22Rv1 (cell line): ENCODE data around the gene NDUFB7.

Experiments
- CTCF ChIP-seq: fragments of 450-650 bp; IDR thresholded peaks from 2 replicates; pipeline ENCODE4 v1.5.1; 2017; ENCODE audit warnings: mild to moderate bottlenecking
- ZFX ChIP-seq: fragments of 450-650 bp; IDR thresholded peaks from 2 replicates; pipeline ENCODE4 v1.6.1; 2017; ENCODE audit warnings: antibody characterized with exemption, borderline replicate concordance

GRCh38 chr19:14519860-14520407, 51.9 kb downstream of the NDUFB7 start:
- TF ChIP-seq CTCF (no peak), ZFX (no peak)
